ENCODE measurements around the gene RPL6.
"Not testable (repeated sequence)": the region's sequence is repeated elsewhere in the genome, so short reads cannot be mapped to it uniquely, and the experiment has no call there.

The RPL6 gene

DNA sequence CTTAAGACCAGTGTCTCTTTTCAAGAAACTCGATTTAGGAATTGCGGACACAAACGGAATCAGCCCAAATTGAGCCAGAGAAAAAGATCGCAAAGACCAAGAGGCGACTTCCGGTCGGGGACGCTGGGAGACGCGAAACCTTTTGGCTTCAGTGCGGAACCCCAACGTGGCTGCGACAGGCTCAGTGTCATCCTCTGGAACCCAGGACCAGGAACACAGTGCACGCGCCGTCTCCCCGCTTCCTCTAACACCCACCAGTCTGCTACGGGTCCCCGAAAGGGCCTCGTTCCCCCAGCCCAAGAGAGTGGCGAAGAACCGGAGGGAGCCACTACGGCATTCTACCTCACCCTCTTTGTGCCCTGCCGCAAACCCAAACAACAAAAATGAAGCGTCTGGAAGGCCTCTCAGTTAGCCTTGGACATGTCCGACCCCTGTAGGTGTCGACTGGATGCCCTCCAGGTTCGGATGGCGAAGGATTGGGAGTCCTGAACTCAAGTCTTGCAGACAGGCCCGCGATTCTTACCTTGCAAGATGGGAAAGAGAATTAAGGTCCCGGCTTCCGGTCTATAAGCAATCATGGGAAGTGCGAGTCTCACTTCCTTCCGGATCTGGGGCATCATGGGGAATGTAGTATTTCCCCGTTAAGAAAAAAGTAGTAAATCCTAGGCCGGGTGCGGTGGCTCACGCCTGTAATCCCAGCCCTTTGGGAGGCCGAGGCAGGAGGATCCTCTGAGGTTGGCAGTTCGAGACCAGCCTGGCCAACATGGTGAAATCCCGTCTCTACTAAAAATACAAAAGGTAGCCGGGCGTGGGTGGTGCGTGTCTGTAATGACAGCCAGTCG, at the start of gene RPL6:
TSS of gene RPL6 (minus strand) at position 542 of the 842 bp plus-strand sequence. CDS start 949 bp downstream, outside the sequence.
- DNase-seq = peak; percentile 83

DNA sequence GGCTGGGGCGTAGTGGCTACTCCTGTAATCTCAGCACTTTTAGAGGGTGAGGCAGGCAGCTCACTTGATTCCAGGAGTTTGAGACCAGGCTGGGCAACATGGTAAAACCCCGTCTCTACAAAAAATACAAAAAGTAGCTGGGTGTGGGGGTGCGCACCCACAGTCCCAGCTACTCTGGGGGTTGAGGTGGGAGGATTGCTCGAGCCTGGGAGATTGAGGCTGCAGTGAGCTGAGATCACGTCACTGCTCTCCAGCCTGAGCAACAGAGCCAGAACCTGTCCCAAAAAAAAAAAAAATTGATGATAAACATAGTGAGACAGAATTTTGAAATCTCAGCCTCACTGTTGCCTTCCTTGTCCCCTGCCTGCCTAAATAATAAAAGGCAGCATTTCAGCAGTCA, 49.3 kb upstream of the RPL6 start:
- DNase-seq = no peak

DNA sequence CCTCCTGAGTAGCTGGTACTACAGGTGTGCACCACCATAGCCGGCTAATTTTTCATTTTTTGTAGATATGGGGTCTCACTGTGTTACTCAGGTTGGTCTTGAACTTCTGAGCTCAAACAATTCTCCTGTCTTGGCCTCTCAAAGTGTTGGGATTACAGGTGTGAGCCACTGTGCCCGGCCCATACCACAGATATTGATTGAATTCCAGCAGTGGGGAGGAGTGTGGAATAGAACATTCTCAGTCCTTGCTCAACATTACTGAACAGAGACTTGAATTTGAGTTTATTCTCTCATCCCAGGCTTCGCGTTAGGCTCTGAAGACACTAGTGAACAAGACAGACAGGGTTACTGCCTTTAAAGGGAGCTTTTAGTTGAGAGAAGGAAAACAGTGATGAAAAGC, 48.9 kb upstream of the RPL6 start:
- DNase-seq = no peak

DNA sequence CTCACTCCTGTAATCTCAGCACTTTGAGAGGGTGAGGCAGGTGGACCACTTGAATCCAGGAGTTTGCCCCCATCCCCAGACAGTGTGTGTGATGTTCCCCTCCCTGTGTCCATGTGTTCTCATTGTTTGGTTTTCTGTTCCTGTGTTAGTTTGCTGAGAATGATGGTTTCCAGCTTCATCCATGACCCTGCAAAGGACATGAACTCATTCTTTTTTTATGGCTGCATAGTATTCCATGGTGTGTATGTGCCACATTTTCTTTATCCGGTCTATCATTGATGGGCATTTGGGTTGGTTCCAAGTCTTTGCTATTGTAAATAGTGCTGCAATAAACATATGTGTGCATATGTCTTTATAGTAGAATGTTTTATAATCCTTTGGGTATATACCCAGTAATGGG, 47.7 kb upstream of the RPL6 start:
- DNase-seq = not testable (repeated sequence)

DNA sequence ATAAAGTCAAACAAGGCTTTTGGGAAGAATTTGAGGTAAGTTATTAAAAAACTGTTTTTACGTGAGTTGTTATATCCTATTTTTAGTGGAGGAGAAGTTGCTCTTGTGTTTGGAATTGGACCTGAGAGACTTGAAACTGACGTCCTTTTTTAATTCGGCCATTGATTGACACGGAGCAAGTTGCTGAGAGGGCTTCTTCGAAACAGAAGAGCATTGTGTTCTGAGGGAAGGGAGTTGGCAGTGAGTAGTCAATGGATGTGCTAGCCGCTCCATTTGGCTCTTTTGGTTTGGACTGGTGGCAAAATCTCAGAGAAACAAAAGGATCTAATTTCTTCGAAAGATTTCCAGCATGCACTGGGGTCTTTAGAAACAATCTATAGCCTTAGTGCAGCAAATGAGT, 46.6 kb upstream of the RPL6 start:
- no peak for DNase-seq

DNA sequence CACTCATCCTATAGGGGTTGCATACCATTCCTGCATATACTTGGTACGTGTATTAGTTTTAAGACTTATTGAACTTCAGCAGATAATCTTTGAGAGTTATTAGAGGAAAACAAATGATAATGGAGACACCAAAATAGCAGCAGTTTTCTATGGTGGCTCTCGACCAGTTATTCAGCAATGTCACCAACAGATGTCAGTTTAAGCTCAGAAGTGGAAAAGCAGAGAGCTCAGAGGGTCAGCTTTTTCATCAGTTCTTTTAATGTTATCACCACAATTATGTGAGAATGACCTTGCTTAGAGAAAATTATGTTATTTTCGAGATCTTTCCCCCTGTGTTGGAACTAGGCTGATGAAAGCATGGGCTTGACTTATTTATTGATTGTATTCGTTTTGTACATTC, 41.3 kb upstream of the RPL6 start:
- DNase-seq = no peak

DNA sequence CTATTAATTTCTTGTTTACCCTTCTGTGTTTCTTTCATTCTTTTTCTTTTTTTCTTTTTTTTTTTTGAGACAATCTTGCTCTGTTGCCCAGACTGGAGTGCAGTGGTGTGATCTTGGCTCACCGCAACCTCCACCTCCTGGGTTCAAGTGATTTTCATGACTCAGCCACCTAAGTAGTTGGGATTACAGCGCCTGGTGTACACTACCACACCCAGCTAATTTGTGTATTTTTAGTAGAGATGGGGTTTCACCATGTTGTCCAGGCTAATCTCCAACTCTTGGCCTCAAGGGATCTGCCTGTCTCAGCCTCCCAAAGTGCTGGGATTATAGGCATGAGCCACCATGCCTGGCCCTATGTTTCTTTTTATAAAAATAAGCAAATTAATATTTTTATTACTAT, 38.8 kb upstream of the RPL6 start:
- DNase-seq = not testable (repeated sequence)

DNA sequence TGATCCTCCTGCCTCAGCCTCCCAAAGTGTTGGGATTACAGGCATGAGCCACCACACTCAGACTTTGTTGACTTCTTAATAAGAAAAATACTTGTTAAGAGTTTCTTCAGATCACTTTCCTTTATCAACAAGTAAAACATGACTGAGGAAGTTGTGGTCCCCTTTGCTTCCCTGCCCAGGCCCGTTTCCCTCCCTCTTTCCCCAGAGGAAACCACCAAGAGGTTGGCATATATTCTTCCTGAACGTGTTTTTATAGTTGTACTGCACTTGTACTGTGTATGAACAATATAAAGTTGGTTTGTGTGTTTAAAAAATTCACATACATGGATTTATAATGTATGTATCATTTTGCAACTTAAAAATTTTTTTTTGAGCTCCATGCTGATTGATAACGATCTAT, 37.7 kb upstream of the RPL6 start:
- no peak for DNase-seq

DNA sequence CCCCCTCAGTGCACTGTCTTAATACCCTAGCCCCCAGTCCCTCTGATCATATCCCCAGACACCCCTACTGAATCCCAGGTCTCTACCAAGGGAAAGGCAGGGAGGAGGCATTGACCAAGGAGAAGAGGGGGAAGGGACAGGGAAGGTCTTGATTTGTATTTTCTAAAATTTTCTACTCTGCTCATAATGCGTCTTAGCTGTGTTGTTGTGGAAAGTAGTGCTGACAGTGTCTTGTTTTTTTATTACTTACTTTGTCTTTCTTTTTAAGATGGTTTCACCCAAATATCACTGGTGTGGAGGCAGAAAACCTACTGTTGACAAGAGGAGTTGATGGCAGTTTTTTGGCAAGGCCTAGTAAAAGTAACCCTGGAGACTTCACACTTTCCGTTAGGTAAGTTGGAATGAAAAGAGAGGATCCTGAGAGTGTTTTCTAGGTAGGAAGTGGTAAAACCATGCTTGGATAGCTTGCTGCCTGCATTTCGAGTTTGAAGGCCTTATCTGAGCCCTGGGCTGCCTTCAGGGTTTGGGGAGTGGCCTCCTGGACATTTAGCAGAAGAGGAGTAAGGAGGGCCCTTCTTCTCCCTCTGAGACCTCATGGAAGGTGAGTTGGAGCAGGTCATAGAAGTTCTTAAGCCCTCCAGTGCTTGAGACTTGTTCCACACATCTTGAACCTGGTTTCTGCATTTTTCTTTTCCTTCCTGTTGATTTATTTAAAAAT, 36.8 kb upstream of the RPL6 start:
- no peak for DNase-seq

DNA sequence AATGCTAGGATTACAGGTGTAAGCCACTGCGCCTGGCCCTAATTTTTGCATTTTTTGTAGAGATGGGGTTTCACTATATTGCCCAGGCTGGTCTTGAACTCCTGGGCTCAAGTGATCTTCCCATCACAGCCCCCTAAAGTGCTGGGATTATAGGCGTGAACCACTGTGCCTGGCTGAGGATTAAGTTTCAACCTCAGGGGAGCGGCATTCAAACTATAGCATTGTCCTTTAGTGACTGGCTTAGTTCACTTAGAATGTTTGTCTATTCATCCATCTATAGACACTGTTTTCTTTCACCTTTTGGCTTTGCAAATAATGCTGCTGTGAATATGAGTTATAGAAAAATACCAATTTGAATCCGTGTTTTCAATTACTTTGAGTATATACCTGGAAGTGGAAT, 34.5 kb upstream of the RPL6 start:
- DNase-seq = no peak

DNA sequence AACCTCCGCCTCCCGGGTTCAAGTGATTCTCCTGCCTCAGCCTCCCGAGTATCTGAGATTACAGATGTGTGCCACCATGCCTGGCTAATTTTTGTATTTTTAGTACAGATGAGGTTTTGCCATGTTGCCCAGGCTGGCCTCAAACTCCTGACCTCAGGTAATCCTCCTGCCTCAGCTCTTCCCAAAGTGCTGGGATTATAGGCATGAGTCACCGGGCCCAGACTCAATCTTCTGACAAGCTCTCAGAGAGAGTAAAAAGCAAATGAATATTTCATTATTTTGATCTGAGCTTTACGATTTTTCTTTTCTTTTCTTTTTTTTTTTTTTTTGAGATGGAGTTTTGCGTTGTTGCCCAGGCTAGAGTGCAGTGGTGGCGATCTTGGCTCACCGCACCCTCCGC, 31.2 kb upstream of the RPL6 start:
- not testable (repeated sequence) for DNase-seq

DNA sequence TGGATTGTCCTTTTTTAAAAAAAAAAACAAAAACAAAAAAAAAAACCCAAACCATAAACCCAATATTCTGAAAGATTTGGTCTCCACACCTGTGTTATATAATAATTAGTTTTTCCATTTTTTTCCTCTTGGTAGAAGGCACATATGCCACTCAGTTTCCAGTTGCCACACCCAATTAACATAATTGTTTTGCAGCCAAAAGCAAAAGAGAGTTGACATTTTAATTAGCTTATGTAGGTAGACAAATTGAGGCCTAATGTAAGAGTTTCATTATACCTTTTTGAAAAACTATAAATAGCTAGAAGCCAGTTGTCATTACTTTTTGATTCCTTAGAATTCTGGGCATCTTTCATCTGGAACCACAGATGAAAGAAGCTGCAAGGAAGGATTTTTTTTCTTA, 30.4 kb upstream of the RPL6 start:
- no peak for DNase-seq

DNA sequence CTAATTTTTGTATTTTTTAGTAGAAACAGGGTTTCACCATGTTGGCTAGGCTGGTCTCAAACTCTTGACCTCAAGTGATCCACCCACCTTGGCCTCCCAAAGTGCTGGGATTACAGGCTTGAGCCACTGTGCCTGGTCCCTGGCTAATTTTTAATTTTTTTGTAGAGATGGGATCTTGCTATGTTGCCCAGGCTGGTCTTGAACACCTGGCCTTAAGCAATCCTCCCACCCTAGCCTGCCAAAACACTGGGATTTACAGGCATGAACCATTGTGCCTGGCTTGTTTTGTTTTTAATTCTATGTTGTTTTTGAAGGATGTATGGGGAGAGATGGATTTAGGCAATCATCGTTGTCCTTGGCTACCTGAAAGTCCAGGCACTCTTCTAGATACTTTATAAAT, 29.2 kb upstream of the RPL6 start:
- DNase-seq = not testable (repeated sequence)

DNA sequence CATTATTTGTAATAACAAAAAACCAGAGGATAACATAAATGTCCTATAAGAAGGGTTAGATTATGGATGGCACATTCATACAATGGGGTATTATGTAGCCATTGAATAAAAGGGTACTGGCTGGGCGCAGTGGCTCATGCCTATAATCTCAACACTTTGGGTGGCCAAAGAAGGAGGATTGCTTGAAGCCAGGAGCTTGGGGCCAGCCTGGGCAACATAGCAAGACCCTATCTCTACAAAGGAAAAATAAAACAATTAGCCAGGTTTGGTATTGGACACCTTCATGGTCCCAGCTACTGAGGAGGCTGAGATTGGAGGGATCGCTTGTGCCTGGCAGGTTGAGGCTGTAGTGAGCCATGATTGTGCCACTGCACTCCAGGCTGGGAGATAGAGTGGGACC, 24.1 kb upstream of the RPL6 start:
- DNase-seq = no peak

DNA sequence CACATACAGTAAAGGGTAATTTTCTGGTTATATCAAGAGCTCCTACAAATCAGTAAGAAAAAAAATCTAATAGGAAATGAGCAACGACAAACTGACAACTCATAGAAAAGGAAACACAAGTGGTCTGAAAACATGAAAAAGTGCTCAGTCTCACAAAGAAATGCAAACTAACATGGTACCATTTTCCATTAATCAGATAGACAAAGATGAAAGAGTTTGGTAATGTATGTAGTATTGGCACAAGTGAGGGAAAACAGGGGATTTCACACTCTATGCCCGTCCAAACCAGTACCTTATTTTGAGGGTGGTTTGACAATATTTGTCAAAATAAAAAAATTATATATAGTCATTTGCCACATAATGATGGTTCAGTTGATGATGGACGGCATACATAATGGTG, 22.6 kb upstream of the RPL6 start:
- DNase-seq = no peak

DNA sequence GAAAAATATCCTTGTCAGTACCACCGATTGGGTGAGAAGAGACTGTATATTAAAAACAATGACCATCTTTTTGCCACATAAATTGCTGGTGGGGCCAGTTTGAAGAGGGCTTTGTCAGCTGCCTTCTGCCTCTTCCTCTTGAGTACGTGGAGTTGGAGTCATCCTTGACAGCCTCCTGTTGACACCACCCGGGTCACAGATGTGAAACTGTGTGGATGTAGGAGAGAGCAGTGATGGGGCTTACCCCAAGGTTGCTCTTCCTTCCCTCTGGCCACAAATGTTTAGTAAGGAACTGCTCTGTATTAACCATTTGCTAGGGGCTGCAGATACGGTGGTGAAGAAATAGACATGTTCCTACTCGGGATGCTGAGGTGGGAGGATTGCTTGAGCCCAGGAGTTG, 21.5 kb upstream of the RPL6 start:
- DNase-seq = no peak

DNA sequence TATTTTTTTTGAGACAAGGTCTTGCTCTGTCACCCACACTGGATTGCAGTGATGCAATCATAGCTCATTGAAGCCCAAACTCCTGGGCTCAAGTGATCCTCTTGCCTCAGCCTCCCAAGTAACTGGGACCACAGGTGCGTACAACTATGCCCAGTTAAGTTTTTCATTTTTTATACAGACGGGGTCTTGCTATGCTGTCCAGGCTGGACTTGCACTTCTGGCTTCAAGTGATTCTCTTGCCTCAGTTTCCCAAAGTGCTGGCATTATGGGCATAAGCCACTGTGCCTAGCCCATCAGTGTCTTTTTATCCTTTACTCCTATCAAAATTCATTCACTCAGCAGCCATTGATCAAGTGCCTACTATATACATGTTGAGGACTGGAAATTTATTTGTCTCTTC, 18.4 kb upstream of the RPL6 start:
- DNase-seq = no peak

DNA sequence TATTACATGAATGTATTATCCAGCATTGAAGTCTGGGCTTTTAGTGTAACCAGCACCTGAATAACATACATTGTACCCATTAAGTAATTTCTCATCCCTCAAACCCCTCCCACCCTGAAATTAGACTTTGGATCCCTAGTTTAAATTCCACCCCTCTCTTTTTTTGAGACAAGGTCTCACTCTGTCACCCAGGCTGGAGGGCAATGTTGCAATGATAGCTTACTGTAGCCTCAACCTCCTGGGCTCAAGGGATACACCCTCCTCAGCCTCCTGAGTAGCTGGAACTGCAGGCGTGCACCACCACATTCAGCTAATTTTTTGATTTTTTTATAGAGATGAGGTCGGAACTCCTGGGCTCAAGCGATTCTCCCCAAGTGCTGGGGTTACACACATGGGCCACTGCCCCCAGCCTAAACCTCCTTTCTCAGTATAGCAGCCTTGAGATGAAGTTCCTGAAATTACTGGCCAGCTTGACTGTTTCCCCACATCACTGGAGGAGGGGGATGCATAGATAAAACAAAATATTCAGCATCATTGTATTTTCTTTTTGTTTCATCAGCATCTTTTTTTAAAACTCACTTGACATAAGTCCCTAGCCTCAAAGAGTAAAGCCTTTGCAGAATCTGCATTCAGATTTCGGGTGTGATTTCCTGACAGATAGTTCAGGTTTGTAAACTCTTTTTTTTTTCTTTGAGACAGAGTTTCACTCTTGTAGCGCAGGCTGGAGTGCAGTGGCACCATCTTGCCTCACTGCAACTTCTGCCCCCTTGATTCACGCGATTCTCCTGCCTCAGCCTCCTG, 16.4 kb upstream of the RPL6 start:
- DNase-seq = no peak

DNA sequence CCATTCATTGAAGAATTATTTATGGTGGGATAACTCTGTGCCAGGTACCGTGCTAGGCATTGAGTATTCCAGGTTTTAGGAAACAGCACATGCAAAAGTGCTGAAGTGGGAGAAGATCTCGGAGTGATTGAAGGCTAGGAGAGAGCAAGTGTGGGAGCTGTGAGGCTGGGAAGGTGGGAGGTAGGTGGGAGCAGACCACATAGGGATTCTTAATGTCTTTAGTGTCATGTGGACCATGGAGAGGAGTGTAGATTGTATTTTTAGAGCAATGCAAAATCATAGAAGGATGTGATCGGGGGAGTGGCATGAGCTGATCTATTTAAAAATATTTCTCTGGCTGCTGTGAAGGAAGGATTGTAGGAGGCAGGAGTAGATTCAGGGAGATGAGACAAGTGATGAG, 14.7 kb upstream of the RPL6 start:
- no peak for DNase-seq

DNA sequence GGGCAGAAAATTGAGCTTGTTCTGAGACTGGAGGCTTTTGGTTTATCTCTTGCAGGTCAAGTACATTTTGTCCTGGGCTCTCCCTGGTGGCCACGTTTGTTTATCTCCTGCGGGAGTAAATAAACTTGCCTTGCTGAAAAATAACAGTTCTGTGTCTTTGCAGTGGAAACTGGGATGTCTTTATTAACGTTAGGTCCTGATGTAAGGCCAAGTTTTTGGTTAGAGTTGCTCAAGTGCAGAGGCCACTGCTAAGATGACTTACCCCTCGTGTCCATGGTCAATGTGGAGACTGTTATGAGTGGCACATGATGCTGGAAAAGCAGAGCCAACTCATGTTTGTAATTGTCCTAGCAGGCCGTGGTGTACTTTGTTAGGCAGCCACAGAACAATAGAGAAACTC, 13.1 kb upstream of the RPL6 start:
- no peak for DNase-seq

DNA sequence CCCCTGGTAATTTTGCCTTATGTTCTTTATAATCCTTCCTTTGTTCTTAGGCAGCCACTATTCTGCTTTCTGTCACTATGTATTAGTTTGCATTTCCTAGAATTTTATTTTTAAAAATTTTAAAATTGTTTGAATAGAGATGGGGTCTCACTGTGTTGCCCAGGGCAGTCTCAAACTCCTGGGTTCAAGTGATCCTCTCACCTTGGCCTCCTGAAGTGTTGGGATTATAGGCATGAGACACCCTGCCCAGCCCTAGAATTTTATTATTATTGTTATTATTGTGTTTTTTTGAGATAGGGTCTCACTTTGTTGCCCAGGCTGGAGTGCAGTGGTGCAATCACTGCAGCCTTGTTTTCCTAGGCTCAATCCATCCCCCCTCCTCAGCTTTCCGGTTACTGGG, 12.0 kb upstream of the RPL6 start:
- no peak for DNase-seq

DNA sequence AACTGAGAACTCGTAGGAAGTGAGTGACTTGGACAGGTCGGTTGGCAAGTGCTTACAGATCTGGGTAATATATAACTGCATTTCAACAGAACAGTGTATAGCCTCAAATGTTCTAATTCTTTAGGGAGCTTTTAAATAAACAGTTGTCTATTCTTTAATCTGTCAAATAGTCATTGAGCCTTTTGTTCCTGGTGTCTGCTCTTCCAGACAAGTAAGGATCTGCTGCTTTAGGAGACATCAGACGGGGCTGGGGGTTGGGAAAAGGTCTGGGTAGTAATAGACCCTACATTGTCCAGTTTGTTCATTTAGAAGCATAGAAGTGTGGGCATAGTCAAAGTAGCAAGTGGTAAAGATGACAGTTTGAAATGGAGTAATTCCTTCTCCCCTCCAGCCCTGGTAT, 11.3 kb upstream of the RPL6 start:
- DNase-seq = no peak

DNA sequence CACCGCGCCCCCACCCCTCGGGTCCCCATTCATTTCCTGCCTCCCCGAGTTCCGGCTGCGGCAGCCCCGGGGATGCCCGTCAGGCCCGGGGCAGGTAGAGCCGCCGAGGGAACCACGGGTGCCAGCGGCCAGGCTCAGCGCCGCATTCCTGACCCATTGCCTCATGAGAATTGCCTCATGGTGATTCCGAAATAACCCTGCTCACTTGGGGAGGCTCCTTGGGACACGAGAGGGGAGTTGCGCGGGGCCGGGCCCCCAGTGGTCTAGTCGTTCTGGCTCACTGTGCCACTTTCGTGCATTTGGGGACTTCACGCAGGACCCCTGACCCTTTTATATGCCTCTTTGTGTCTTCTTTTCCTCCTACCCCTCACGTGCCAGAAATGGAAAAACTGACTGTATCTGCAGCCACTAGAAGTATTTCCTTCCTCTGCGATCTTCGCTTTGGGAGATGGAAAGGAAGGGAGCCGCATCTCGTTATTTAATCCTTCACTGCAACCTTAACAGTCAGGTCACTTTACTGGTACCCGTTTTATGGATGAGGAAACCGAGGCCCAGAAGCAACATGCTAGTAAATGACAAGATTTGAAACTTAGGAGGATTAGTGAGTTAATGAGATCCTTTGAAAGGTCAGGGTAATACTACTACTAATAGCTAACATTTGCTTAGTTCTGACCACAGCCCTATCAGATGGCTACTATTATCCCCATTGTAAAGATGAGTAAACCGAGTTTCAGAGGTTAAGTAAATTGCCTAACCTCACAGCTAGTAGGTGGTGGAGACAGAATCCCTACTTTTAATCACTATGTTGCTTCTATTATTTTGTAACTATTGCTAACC, 10.1 kb upstream of the RPL6 start:
- no peak for DNase-seq

Measured in SIG-M5 (cell line).